GM18907 (cell line): ENCODE data around the gene SMPX.

Experiments used
- ATAC-seq: cut with Tn5 transposase; IDR thresholded peaks from one replicate; pipeline ENCODE4 v1.9.1; 2021; ENCODE audit warnings: mild to moderate bottlenecking, moderate library complexity; ENCODE audit not compliant: unreplicated experiment

SMPX gene

GRCh38 chrX:21715825-21716224, 42.1 kb downstream of the SMPX start:
- ATAC-seq: no peak

DNA sequence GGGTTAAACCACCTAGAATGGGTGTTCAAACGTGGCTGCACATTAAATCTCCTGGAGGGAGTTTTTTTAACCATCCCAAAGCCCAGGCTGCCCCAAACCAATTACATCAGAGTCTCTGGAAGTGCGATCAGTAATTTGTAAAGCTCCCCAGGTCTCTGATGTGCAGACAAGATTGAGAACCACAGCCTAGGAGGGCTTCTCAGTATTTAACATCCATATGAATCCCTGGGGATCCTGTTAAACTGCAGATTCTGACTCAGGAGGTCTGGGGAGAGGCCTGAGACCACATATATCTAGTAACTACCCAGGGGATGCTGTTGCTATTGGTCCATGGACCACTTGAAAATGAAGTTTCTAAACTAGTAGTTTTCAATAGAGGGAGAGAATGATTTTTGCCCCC, 42.6 kb downstream of the SMPX start:
- no peak for ATAC-seq

DNA sequence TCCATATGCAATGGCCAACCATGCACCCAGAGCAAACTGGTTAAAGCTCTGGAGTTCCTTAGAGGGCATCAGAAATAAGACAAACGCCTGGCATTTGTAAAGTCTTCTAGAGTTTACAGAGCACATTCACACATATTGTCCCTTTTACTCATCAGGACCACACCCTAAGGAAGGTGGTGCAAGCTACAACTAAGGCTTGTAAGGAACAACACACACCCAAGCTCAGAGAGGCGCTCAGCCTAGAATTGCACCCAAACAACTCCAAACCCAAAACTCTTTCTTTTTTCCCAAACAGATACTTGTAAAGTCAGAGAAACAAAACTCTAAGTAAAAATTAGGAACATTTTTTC, 46.1 kb downstream of the SMPX start:
- no peak for ATAC-seq

- no peak for ATAC-seq
These were observed 46.6 kb downstream of the SMPX start for GRCh38 chrX:21711129-21711847.

- ATAC-seq: no peak
These were observed 49.8 kb downstream of the SMPX start for GRCh38 chrX:21708116-21708515.

DNA sequence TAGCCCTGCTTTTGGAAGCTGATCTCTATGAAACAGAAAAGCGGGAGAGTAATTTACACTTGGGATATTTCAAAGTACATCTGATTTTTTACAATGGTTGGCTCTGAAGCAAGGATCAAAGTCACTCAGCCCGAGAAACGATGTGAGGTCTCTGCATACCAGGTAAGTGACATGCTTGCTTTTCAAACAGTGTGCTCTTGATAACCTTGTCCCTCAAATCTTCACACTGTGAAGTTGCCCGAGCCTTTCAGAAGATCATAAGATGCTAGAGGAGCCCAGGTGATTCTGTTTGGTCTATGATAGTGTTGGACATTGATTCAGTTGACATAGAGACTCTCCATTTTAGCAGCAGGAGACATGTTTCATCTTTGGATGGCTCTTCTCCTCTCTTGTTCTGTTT, 52.7 kb downstream of the SMPX start:
- no peak for ATAC-seq

DNA sequence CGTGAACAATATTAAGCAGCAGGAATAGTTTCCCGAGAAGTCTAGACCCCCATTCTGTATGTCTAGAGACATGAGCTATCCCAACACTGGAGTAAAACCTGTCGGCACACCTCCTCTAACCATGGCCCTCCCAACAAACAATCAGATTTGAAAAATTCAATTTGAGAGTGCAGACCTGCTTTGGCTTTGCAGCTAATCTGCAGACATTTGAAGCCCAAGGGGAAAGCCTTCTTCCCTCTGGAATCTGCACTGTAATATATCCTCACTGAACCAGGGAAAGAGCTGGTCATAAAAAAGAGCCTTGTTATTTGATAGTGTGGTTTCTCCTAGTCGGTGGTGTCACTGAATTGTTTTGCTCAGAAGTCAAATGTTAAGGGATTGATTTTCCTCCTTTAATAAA, 55.2 kb downstream of the SMPX start:
- ATAC-seq: no peak

DNA sequence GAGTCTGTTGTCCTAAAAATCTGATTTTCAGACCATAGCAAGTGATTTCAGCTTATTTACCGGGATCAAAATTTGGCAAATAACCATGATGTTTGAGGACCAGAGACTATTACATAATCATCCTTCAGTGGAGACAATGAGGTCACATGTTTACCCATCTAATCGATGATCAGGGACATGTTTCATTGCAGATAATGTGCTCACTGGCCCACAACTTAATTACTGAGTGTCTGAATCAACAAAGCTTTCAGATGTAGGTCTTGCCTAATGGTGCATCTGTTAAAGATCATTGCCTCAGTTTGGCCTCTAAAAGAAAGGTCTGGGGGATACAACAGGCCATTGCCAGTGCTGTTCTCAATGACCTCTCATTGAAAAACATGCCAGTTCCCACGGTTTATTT, 56.9 kb downstream of the SMPX start:
- ATAC-seq: no peak

GRCh38 chrX:21700275-21700674, 57.6 kb downstream of the SMPX start:
- ATAC-seq: no peak

- ATAC-seq: no peak
These were observed 58.8 kb downstream of the SMPX start for GRCh38 chrX:21699136-21699535.

GRCh38 chrX:21698272-21698671, 59.6 kb downstream of the SMPX start:
- ATAC-seq: no peak

GRCh38 chrX:21691512-21692018, 66.4 kb downstream of the SMPX start:
- no peak for ATAC-seq

DNA sequence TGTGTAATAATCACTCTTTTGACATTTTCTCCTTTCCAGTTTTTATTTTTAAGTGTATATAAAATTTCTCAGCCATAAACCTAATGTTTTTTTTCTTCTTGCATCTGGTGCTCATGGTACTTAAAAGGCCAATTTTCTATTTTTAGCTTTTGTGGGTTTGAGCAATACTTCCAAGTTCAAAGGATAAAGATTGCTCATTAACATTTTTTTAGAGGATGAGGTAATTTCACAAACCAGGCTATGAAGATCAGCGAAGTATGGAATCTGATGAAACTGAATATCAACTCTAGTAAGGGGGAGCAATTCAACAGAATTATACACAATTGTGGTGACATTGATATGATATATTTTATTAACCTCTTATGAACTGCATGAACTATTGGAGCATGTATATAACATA, 74.0 kb downstream of the SMPX start:
- ATAC-seq: no peak

DNA sequence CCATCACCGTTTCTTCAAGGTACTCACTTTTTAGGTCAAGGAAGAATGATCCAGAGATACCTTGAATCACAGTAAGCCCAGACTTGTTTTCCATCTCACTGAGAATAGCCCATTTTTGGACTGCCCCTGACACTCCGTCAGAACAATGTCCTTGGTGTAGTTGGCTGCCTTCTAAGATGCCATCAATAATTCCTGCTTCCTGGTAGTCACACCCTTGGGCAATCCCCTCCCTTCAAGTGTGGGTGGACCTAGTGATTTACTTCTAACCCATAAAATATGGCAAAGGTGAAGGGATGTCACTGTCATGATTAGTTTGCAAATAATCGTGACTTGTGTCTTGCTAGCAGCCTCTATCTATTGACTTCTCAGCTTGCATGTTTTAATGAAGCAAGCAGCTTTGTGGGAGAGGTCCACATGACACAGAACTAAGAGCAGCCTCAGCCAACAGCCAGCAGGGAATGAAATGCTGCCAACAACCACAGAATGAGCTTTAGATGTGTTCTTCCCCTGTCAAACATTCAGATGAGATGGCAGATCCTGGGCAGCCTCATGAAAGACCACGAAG, 79.8 kb downstream of the SMPX start:
- no peak for ATAC-seq

GRCh38 chrX:21675931-21676330, 82.0 kb downstream of the SMPX start:
- no peak for ATAC-seq

DNA sequence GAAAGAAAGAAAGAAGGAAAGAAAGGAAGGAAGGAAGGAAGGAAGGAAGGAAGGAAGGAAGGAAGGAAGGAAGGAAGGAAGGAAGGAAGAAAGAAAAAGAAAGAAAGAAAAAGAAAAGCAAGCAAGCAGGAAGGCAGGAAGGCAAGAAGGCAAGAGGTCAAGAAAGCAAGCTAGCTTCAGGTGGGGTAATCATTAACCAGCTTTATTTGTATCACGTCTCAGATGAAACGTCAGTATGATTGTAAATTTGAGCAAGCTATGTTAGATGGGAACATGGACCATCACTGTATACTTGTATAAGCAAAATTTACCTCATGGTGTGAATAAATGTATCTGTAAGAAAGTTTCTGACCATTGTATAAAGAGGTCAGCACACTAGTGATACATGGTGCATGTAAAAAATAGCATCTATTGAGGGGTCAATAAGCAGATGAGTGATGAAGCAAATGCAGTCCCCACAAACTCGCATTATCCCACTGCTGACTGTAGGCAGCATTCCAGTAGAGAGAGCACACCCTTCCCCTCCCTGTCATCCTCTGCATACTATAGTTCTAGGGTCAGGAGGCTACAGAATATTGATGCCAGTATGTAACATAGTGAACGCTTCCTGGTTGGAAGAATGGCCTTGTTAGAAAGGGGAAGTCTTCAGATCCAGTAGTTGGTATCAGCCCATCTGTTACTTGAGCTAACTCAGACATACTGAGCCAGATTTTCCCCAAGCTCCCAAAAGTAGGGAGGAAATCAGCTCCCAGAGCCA, 83.3 kb downstream of the SMPX start:
- no peak for ATAC-seq

- no peak for ATAC-seq
These were observed 91.2 kb downstream of the SMPX start for GRCh38 chrX:21666679-21667078.

- ATAC-seq: no peak
These were observed 91.7 kb downstream of the SMPX start for GRCh38 chrX:21666252-21666651.

DNA sequence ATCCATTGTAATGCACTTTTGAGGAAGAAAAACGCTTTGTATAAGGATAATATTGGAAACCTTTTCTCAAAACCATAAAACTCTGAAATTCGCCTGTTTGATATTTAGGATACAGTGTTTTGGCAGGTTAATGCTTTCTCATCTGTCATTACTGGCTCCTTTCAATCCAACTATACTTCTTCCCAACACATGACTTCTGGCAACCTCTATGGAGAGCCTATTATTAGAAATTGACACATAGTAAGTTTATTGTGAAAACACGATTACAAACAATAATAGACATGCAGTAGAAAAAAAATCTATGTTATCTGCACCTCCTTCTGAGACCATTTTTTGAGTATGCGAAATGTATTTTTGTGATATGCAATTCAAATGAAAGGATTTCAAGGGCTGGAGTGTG, 95.2 kb downstream of the SMPX start:
- no peak for ATAC-seq

DNA sequence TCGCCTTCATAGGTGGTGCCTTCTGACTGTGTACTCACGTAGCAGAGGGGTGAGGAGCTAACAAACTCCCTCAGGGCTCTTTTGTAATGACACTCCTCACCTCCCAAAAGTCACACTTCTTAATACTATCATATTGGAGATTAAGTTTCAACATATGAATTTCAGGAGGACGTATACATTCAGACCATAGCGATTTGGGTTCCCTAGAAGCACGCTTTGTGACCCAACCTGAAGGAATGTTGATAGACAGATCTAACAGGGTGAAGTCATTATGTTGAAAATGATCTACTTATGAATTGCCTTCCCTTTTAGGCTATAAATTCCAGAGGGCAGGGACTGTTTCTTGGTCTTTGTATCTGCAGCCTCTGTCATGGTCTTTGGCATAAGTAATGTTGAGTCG, 96.6 kb downstream of the SMPX start:
- no peak for ATAC-seq

GRCh38 chrX:21660156-21660555, 97.8 kb downstream of the SMPX start:
- ATAC-seq: no peak

DNA sequence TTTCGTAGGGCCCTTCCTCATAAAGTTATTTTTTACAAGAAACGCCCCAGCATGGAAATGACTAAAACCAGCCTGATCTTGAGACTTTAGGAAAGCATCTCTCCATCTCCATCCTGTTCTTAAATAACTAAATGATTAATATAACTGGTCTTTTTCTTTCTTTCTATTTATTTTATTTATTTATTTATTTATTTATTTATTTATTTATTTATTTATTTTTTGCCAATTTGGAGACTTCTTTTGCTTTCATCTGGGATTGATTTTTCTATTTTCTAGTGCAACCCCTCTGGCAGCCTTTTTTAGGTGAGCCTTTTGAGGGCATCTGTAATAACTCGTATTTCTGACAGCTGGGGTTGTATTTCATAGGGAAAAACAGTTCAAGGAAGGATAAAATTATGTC, 98.6 kb downstream of the SMPX start:
- no peak for ATAC-seq
